ENCODE measurements around the gene INMT. TPM values are rescaled to one million over a fixed set of nuclear protein-coding genes. Genes with fewer than 3 reads are reported as not detected.

The INMT gene
- total RNA-seq = 0.13 and 0.65 TPM in 2 replicates

DNA sequence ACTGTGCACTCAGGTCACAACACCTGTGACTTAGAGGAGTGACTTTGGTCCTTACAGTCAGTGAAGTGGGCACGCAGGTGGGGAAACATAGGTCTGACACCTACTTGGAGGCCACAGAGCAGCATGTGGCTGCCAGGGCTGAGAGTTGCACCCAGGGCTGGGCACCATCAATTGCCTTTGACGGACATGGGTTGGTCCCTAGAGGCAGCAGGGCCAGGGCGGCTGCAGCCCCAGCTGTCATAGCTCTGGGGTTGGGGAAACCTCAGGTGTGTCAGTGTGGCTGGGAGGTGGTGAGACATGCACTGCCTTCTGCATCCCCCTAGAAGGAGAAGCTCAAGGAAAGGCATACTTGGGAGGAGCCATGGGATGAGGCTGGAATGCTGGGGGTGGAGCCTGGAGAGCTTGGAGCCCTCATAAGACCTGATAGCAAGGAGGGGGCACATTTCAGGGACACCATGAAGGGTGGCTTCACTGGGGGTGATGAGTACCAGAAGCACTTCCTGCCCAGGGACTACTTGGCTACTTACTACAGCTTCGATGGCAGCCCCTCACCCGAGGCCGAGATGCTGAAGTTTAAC is at the start of gene INMT:
Gene INMT (plus strand): TSS at position 440 of the 578 bp plus-strand sequence. CDS start 16 bp downstream, at position 456.

DNA sequence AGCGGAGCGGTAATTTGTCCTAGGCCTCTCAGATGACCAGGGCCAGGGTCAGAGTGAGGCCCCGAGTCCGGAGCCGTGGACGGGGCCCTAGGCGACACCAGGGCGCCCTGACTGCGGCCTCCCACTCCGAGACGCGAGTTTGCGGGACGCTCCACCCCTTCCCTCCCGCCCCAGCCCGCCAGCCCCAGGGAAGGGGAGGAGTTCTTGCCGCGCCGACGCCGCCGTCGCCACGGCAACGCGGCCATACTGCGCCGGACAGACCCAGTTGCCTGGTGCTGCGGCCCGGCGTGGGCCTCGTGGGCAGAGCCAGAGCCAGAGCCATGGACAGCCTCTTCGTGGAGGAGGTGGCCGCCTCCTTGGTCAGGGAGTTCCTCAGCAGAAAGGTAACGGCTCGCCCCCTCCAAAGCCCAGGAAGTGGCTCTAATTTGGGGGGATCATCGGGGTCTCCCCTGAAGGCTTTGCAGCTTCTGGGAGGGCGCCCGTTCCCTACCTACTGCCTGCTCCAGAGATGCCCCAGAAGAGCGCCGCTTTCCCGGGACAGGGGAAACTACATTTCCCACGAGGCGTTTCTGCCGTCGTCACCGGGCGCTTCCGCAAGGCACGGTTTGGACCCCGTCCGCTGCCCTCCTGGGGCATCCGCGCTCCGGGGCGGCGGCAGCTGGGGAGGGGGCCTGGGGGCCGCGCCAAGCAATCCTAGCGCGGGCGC is 19.4 kb downstream of the INMT start, which contains the start of gene MINDY4:
Gene MINDY4 (plus strand): TSS at position 244 of the 706 bp plus-strand sequence. CDS start 77 bp downstream, at position 321.

Other genes with a start within 250 kb of the INMT start
- 21.5 and 24.0 TPM in 2 replicates for gene GGCT, start 247.3 kb upstream of the INMT start, total RNA-seq
- 223 and 337 TPM in 2 replicates for gene GARS1, start 157.3 kb upstream of the INMT start, total RNA-seq
- gene CRHR2, start 69.7 kb upstream of the INMT start, total RNA-seq = not detected in 2 replicates
- 5.7 and 8.4 TPM in 2 replicates for gene MINDY4, start 19.3 kb downstream of the INMT start, total RNA-seq
- 0.78 and 0.86 TPM in 2 replicates for gene AQP1, start 159.7 kb downstream of the INMT start, total RNA-seq
- gene GHRHR, start 211.8 kb downstream of the INMT start, total RNA-seq = not detected in 2 replicates

Measured in articular chondrocyte of knee joint (primary cell).